Measurements from ENCODE around the gene SEMA5A.
"Not testable (repeated sequence)": the region's sequence is repeated elsewhere in the genome, so short reads cannot be mapped to it uniquely, and the experiment has no call there.

SEMA5A gene

GRCh38 chr5:9354336-9355081 lies 191.4 kb downstream of the SEMA5A start:
- DNase-seq (ENCODE audit: low read depth) = no peak

DNA sequence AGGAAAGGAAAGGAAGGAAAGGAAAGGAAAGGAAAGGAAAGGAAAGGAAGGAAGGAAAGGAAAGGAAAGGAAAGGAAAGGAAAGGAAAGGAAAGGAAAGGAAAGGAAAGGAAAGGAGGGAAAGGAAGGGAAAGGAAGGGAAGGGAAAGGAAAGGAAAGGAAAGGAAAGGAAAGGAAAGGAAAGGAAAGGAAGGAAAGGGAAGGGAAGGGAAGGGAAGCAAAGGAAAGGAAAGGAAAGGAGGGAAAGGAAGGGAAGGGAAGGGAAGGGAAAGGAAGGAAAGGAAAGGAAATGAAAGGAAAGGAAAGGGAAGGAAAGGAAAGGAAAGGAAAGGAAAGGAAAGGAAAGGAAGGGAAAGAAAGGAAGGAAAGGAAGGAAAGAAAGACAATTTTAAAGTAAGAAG lies 192.8 kb downstream of the SEMA5A start:
- DNase-seq (ENCODE audit: low read depth) = not testable (repeated sequence)

DNA sequence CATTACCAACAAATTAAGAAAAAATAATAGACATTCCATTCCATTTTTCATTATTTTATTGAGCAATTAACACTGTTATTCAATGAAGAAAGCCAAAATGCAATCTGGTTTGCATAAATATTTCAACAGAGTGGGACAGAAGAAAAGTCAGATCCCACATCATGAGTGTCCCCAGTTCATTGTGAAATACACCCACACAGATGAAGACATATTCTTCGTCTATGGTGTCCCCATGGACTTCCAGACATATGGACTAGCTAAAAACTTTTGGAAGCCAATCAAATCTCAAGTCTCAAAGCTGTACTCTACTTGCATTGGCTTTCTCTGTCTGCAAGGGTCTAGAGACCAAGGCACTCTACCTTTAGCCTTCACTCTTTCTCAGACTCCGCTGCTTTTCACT lies 194.3 kb downstream of the SEMA5A start:
- DNase-seq (ENCODE audit: low read depth) = peak; percentile 31

DNA sequence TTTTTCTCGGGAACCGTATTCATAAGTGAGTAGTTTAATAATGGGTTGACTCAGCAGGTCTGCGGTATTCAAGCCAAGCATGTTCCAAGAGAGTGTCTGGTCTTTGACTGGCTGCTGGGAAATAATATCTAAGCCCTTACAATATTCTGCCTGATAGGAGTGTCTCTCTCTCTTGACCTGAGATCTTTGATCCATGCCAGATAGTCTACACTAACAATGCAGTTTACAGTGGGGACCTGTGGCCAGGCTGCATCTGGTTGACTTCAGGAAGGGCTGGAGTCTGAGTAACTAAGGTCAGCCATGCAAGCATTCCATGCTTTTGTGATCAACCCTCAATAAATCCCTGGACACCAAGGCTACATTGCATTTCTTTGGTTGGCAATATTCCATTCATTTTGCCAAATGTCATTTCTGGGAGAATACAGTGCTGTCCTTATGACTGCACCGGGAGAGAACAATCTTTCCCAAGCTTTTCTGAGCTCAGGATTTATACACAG lies 195.5 kb downstream of the SEMA5A start:
- DNase-seq (ENCODE audit: low read depth) = no peak

- DNase-seq (ENCODE audit: low read depth) = no peak
Measured at GRCh38 chr5:9348401-9348996, 197.4 kb downstream of the SEMA5A start.

- DNase-seq (ENCODE audit: low read depth) = no peak
Measured at GRCh38 chr5:9347541-9348295, 198.2 kb downstream of the SEMA5A start.

DNA sequence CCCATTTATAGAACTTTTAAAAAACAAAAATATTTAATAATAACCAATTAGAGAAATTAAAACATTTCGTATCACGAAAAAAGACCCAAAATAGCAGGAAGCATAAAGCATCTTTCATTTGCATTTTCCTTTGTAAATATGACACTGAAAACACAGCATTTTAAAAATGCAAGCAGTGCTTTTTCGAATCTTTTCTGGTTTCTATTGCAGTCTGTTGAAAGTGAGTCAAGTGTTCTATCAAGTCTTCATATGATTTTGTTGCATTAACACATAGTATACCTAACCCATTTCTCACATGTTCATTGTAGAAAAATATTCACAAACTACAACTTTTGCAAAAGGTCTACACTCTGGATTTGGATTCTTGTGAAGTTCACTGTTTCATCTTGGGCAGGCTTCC lies 198.8 kb downstream of the SEMA5A start:
- DNase-seq (ENCODE audit: low read depth) = no peak

DNA sequence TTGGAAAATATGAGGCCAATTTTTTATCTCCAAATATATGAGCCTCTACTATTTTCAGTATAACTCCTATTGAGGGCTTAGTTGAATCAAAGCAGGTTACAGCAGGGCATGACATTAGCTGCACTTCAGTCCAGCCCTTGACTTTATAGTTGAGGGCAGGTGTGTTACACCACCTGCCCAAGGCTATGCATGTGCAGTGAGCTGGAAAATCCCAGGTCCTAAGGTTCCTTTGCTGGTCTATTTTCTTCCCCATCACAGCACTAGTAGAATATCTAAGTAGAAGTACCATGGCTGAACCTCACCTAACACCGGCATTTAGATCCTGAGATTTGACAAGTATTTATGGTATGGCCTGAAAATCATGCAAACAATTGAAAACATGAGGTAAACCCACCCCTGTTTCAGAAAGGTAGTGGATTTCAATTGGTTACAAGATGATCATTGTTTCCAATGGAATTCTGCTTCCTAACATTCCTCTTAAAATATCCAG lies 201.1 kb downstream of the SEMA5A start:
- no peak for DNase-seq (ENCODE audit: low read depth)

- no peak for DNase-seq (ENCODE audit: low read depth)
Measured at GRCh38 chr5:9343146-9343850, 202.6 kb downstream of the SEMA5A start.

GRCh38 chr5:9342161-9342787 lies 203.6 kb downstream of the SEMA5A start:
- no peak for DNase-seq (ENCODE audit: low read depth)

GRCh38 chr5:9340085-9340484 lies 205.8 kb downstream of the SEMA5A start:
- DNase-seq (ENCODE audit: low read depth) = no peak

GRCh38 chr5:9339206-9339818 lies 206.6 kb downstream of the SEMA5A start:
- DNase-seq (ENCODE audit: low read depth) = no peak

DNA sequence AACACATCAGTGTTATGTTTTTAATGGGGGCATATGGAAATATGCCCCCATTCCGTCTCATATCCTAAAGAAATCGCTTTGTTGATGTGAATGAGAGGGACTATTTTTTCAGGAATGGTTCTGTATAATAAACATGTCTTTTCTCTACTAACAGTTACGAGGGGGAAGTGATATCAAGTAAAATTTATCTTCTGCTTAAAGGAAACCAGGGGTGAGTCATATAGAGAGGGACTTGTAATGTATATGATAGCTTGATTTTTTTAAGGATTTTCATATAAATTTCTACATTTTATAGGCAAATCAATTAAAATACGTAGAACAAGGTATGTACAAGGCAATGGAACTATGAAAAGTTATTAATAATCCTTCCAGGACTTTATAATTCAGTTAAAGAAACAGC lies 207.1 kb downstream of the SEMA5A start:
- DNase-seq (ENCODE audit: low read depth) = no peak

DNA sequence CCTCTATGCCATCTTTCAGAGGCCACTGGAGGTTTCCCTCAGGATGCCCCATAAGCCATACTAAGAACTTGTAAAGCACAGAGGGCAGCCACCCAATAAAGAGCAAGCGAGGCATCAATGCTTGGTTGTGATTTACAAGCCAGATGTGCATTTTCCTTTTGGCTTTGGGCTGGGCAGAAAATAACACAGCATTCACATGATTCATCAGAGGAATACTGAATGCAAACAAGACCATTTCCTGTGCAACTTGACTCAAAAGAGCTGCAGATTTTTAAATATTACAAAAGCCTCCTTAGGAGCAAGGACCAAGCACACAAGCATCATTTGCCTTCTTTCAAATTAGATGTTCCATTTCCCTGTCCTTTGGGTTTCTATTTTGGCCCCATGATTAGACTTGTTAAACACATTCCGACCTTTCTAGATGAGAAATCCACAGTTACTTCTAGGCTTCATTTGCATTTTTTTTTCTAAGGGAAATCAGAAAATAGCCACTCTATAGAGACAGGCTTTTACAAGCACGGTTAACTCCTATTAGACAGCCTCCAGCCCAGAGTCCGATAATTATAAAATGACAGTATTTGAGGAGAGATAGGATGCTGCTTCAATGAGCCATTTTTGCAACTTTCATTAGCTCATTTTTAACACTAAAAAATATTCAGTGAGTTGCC lies 207.8 kb downstream of the SEMA5A start:
- peak; percentile 47 for DNase-seq (ENCODE audit: low read depth)

DNA sequence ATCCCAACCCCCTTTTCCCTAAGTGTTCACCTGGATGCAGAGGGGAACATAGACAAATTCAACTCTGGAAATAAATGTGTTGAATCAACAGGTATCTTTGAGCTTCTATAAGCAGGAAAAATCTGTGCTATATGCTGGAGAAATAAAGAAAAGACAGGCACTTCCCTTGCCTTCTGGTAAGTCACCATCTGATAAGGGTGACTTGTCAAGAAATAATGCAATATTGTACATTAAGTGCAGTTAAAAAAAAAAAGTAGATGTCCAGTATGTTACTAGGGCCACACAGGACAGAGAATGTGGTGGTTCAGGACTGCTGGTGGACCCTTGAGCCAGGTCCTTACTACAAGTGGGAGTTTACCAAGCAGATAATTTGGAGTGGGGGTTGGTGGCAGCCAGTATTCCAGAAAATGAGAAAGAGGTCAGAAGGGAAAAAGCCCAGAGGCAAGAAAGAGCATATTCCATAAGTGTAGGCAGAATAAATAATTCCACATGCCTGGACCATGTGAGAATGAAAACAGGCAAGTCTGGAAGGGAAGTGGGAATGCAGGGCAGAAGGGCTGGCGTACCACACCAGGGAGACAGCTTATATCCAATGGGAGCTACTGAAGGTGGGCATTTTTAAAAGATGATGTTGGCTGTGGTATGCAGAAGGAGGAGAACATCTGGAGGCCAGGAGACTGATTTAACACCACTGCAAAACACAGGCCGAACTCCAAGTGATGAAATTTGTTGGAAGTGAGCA lies 209.9 kb downstream of the SEMA5A start:
- no peak for DNase-seq (ENCODE audit: low read depth)

DNA sequence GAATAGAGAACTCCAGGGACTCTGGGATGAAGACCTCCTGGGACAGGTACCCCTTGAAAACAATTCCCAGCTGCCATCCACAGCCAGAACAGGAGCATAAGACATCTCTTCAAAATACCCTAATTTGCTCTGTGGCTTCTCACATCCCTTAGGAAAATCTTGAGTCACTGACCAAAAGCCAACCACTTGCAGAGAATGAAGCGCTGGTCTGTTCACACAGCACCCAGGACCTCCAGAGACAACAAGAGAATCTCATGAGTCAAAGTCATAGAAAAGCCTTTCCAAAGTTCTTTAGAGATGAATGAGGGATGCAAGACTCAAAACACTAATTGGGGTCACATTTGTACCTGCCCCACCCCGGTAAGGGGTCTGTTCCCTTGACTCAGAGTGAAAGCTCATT lies 210.6 kb downstream of the SEMA5A start:
- no peak for DNase-seq (ENCODE audit: low read depth)

DNA sequence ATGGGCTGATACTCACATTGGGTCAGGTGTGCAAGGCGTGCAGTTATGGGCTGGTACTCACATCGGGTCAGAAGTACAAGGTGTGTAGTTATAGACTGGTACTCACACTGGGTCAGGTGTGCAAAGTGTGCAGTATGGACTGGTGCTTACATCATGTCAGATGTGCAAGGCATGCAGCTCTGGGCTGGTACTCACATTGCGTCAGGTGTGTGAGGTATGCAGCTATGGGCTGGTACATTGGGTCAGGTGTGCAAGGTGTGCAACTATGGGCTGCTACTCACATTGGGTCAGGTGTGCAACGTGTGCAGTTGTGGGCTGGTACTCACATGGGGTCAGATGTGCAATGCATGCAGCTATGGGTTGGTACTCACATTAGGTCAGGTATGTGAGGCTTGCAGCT lies 213.8 kb downstream of the SEMA5A start:
- no peak for DNase-seq (ENCODE audit: low read depth)

DNA sequence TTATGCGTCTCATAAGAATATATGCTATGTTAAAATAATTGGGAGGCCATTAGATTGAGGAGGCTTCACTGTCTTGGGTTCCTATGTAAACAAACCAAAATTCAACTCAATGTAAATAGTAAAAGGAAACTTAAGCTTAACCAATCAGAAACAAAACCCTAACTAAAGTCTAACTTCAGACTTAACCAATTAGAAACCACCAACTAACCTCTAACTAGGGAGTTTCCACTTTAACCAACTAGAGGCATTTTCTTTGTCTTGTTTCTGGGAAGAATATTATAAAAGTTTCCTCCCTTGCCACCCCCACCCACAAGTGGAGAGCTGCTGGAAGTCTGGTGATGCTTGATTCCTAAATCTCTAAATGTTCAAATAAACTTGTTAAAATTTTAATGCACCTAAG lies 214.5 kb downstream of the SEMA5A start:
- DNase-seq (ENCODE audit: low read depth) = no peak

DNA sequence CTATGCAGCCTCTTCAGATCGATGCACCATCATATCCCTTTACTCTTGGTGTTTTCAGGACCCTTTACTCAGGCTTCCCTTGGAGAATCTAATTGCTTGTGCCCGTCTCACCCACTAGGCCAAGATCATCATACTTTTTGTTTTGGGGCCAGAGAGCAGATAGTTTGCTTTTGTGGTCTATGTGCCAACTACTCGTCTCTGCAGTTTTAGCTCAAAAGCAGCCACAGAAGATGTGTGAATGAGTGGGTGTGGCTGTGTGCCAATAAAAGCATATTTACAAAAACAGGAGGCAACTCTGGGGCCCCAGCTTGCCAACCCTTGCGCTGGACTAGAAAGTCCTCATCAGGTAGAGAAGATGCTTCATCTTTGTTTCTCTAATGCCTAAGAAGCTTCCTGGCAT lies 216.8 kb downstream of the SEMA5A start:
- DNase-seq (ENCODE audit: low read depth) = no peak

DNA sequence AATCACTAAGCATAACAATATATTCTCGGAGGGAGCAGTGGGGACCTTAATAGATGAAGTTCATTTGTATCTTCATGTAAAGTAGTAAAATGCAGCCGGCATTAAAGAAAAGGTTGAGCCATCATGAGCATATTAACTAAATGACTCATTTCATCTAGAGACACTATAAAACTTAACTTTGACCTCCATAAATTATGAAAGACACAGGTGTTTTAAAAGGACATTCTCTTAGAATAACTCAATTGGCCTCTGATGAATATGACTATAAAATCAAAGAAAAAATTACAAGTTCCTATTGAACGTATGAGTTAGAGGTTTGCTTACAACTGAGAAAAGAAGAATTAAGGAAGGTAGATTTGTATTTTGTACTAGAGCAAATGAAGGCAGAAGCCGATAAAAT lies 220.3 kb downstream of the SEMA5A start:
- no peak for DNase-seq (ENCODE audit: low read depth)
